Measurements from ENCODE around the gene CR1L.

GRCh38 chr1:207658904-207659485 is 14.1 kb downstream of the CR1L start:
- no peak for TF ChIP-seq POLR2AphosphoS5 (IDR thresholded peaks at IDR 0.05; ENCODE audit: low read depth, low read length)
- TF ChIP-seq, protein P1, sequence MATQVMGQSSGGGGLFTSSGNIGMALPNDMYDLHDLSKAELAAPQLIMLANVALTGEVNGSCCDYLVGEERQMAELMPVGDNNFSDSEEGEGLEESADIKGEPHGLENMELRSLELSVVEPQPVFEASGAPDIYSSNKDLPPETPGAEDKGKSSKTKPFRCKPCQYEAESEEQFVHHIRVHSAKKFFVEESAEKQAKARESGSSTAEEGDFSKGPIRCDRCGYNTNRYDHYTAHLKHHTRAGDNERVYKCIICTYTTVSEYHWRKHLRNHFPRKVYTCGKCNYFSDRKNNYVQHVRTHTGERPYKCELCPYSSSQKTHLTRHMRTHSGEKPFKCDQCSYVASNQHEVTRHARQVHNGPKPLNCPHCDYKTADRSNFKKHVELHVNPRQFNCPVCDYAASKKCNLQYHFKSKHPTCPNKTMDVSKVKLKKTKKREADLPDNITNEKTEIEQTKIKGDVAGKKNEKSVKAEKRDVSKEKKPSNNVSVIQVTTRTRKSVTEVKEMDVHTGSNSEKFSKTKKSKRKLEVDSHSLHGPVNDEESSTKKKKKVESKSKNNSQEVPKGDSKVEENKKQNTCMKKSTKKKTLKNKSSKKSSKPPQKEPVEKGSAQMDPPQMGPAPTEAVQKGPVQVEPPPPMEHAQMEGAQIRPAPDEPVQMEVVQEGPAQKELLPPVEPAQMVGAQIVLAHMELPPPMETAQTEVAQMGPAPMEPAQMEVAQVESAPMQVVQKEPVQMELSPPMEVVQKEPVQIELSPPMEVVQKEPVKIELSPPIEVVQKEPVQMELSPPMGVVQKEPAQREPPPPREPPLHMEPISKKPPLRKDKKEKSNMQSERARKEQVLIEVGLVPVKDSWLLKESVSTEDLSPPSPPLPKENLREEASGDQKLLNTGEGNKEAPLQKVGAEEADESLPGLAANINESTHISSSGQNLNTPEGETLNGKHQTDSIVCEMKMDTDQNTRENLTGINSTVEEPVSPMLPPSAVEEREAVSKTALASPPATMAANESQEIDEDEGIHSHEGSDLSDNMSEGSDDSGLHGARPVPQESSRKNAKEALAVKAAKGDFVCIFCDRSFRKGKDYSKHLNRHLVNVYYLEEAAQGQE (IDR thresholded peaks at IDR 0.05; ENCODE audit: insufficient read depth in 1 of 2, low read depth in 2 of 2, low read length in 2 of 2), result no peak
- no peak for TF ChIP-seq TAF1 (IDR thresholded peaks at IDR 0.05; ENCODE audit: borderline replicate concordance, insufficient read depth, low read length)
